ENCODE results near the gene CDH15. TPM values are rescaled to one million over a fixed set of nuclear protein-coding genes. Genes with fewer than 3 reads are reported as not detected.
"Not testable (repeated sequence)": the region's sequence is repeated elsewhere in the genome, so short reads cannot be mapped to it uniquely, and the experiment has no call there.

Gene CDH15
- total RNA-seq, 1 experiment from 2014 or later: not detected

GRCh38 chr16:89183975-89184676 lies 12.6 kb downstream of the CDH15 start:
- no TSS peak for BruUV-seq (replicated peaks)
- TF ChIP-seq, protein P1, sequence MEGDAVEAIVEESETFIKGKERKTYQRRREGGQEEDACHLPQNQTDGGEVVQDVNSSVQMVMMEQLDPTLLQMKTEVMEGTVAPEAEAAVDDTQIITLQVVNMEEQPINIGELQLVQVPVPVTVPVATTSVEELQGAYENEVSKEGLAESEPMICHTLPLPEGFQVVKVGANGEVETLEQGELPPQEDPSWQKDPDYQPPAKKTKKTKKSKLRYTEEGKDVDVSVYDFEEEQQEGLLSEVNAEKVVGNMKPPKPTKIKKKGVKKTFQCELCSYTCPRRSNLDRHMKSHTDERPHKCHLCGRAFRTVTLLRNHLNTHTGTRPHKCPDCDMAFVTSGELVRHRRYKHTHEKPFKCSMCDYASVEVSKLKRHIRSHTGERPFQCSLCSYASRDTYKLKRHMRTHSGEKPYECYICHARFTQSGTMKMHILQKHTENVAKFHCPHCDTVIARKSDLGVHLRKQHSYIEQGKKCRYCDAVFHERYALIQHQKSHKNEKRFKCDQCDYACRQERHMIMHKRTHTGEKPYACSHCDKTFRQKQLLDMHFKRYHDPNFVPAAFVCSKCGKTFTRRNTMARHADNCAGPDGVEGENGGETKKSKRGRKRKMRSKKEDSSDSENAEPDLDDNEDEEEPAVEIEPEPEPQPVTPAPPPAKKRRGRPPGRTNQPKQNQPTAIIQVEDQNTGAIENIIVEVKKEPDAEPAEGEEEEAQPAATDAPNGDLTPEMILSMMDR (IDR thresholded peaks at IDR 0.05; ENCODE audit: unreplicated experiment): no peak
- peaks cover 69% of the 10 kb centered on the region for H3K27me3 Mint-ChIP-seq (ENCODE audit: unreplicated experiment)
- DNase-seq: no peak
- H3K9me3 Mint-ChIP-seq (ENCODE audit: low read depth, unreplicated experiment): no peaks in the 10 kb centered on the region
- H3K4me1 Mint-ChIP-seq (ENCODE audit: low read depth, unreplicated experiment): no peaks in the 10 kb centered on the region
- no peak overlapping the region for H3K4me3 Mint-ChIP-seq (ENCODE audit: low read depth, unreplicated experiment)
- peaks cover 12% of the 10 kb centered on the region for H3K36me3 Mint-ChIP-seq (ENCODE audit: insufficient read depth, unreplicated experiment)
- CTCF ChIA-PET: interaction anchor here (0.6 kb wide), 1 partner anchor 543 kb away, joined by 3 read pairs; no protein-coding TSS in a partner anchor
- intact Hi-C loops (cut with micrococcal nuclease; ENCODE audit: unreplicated experiment): no loop called here
- H3K27ac Mint-ChIP-seq (ENCODE audit: unreplicated experiment): no peak overlapping the region

DNA sequence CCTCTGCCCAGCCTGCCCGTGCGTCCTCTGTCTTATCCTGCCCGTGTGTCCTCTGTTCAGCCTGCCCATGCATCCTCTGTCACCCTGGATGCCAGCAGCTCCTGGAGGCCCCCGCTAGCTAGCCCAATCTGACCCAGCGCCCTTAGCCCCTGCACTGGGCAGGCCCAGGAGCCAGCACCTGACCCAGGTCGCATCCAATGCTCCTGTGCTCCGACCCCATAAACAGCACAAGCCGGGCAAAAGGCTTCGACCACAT lies 13.1 kb downstream of the CDH15 start:
- Mint-ChIP-seq H3K9me3 (ENCODE audit: low read depth, unreplicated experiment) (no peaks in the 10 kb centered on the region), H3K36me3 (ENCODE audit: insufficient read depth, unreplicated experiment) (peaks cover 15% of the 10 kb centered on the region), H3K4me1 (ENCODE audit: low read depth, unreplicated experiment) (no peaks in the 10 kb centered on the region), H3K27ac (ENCODE audit: unreplicated experiment) (no peak overlapping the region), H3K4me3 (ENCODE audit: low read depth, unreplicated experiment) (no peak overlapping the region), H3K27me3 (ENCODE audit: unreplicated experiment) (peaks cover 74% of the 10 kb centered on the region)
- intact Hi-C loops (cut with micrococcal nuclease; ENCODE audit: unreplicated experiment): no loop called here
- no peak for DNase-seq
- TF ChIP-seq, protein P1 (IDR thresholded peaks at IDR 0.05; ENCODE audit: unreplicated experiment): no peak
- CTCF ChIA-PET: interaction anchor here (0.6 kb wide), 1 partner anchor 543 kb away, joined by 3 read pairs; no protein-coding TSS in a partner anchor
- no TSS peak for BruUV-seq (replicated peaks)

DNA sequence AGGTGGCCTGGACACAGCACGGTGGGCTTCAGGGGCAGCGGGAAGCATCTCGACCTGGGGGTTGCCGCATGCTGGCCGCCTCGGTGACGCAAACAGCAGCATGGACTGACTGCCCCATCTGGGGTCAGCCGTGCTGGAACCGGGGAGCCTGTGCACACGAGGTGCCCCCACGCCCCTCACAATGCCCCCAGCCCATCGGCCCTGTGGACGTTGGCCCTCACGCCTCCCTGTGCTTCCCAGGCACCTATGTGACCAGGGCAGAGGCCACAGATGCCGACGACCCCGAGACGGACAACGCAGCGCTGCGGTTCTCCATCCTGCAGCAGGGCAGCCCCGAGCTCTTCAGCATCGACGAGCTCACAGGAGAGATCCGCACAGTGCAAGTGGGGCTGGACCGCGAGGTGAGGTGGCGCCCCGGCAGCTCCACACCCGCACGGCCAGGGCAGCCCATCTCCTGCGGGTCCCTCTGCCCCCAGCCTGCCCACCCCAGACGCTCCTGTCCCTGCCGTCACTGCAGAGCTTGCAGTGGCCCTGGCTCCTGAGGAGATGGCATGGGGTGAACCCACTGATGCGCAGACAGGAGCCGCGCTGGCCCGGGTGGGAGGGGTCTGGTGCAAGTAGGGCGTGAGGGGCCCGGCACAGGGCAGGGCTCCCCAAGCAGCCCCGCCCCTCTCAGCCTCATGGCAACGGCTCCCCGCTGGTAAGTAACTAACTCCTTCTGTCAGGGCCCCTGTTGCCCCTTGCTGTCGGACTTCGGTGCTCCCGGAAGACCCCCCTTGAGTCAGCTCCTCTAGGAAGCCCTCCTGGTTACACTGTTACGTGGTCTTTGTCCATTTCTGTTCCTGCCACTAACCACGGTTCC lies 13.6 kb downstream of the CDH15 start:
- peaks cover 15% of the 10 kb centered on the region for H3K36me3 Mint-ChIP-seq (ENCODE audit: insufficient read depth, unreplicated experiment)
- no peaks in the 10 kb centered on the region for H3K4me1 Mint-ChIP-seq (ENCODE audit: low read depth, unreplicated experiment)
- CTCF ChIA-PET: no interaction called here
- no peak overlapping the region for H3K27ac Mint-ChIP-seq (ENCODE audit: unreplicated experiment)
- TF ChIP-seq, protein P1 (IDR thresholded peaks at IDR 0.05; ENCODE audit: unreplicated experiment): no peak
- peaks cover 80% of the 10 kb centered on the region for H3K27me3 Mint-ChIP-seq (ENCODE audit: unreplicated experiment)
- no peak for DNase-seq
- no peak overlapping the region for H3K4me3 Mint-ChIP-seq (ENCODE audit: low read depth, unreplicated experiment)
- no peaks in the 10 kb centered on the region for H3K9me3 Mint-ChIP-seq (ENCODE audit: low read depth, unreplicated experiment)
- no TSS peak for BruUV-seq (replicated peaks)
- intact Hi-C loops (cut with micrococcal nuclease; ENCODE audit: unreplicated experiment): no loop called here

DNA sequence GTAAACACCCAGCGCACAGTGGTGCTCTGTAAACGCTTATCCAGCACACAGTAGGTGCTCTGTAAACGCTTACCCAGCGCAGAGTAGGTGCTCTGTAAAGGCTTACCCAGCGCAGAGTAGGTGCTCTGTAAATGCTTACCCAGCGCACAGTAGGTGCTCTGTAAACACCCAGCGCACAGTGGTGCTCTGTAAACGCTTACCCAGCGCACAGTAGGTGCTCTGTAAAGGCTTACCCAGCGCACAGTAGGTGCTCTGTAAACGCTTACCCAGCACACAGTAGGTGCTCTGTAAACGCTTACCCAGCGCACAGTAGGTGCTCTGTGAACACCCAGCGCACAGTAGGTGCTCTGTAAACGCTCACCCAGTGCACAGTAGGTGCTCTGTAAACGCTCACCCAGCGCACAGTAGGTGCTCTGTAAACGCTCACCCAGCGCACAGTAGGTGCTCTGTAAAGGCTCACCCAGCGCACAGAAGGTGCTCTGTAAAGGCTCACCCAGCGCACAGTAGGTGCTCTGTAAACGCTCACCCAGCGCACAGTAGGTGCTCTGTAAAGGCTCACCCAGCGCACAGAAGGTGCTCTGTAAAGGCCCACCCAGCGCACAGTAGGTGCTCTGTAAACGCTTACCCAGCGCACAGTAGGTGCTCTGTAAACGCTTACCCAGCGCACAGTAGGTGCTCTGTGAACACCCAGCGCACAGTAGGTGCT lies 14.5 kb downstream of the CDH15 start:
- CTCF ChIA-PET; BruUV-seq (replicated peaks); intact Hi-C loops (cut with micrococcal nuclease; ENCODE audit: unreplicated experiment); H3K27ac Mint-ChIP-seq (ENCODE audit: unreplicated experiment); DNase-seq; H3K4me3 Mint-ChIP-seq (ENCODE audit: low read depth, unreplicated experiment); H3K4me1 Mint-ChIP-seq (ENCODE audit: low read depth, unreplicated experiment); H3K9me3 Mint-ChIP-seq (ENCODE audit: low read depth, unreplicated experiment): not testable (repeated sequence)
- H3K27me3 Mint-ChIP-seq (ENCODE audit: unreplicated experiment): peaks cover 84% of the 10 kb centered on the region
- peaks cover 15% of the 10 kb centered on the region for H3K36me3 Mint-ChIP-seq (ENCODE audit: insufficient read depth, unreplicated experiment)

DNA sequence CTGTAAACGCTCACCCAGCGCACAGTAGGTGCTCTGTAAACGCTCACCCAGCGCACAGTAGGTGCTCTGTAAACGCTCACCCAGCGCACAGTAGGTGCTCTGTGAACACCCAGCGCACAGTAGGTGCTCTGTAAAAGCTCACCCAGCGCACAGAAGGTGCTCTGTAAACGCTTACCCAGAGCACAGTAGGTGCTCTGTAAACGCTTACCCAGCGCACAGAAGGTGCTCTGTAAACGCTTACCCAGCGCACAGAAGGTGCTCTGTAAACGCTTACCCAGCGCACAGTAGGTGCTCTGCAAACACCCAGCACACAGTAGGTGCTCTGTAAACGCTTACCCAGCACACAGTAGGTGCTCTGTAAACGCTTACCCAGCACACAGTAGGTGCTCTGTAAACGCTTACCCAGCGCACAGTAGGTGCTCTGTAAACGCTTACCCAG lies 15.1 kb downstream of the CDH15 start:
- H3K9me3 Mint-ChIP-seq (ENCODE audit: low read depth, unreplicated experiment); H3K4me3 Mint-ChIP-seq (ENCODE audit: low read depth, unreplicated experiment); H3K27ac Mint-ChIP-seq (ENCODE audit: unreplicated experiment); DNase-seq; H3K4me1 Mint-ChIP-seq (ENCODE audit: low read depth, unreplicated experiment); intact Hi-C loops (cut with micrococcal nuclease; ENCODE audit: unreplicated experiment); BruUV-seq (replicated peaks): not testable (repeated sequence)
- H3K36me3 Mint-ChIP-seq (ENCODE audit: insufficient read depth, unreplicated experiment): peaks cover 15% of the 10 kb centered on the region
- CTCF ChIA-PET: interaction anchor here (1.3 kb wide), 1 partner anchor 15 kb away, joined by 3 read pairs; the partner anchor contains the start of gene CDH15
- H3K27me3 Mint-ChIP-seq (ENCODE audit: unreplicated experiment): peaks cover 83% of the 10 kb centered on the region
